GM12878 (cell line): Measurements from ENCODE around the gene TNRC6C.

Experiments
- CHD4 ChIP-seq: fragments of 200-600 bp; sonication (generic); IDR thresholded peaks from 2 replicates; pipeline ENCODE4 v1.6.1; 2016; ENCODE audit warnings: mild to moderate bottlenecking
- CREM ChIP-seq: IDR thresholded peaks from 2 replicates; pipeline ENCODE4 v1.6.1; 2014; ENCODE audit warnings: antibody characterized with exemption, low read depth
- HCFC1 ChIP-seq: fragments of 150-350 bp; IDR thresholded peaks from 2 replicates; pipeline ENCODE4 v1.6.1; 2014; ENCODE audit warnings: low read length
- MAX ChIP-seq: IDR thresholded peaks from 2 replicates; pipeline ENCODE4 v1.6.1; 2012; ENCODE audit warnings: low read depth, low read length, improper control_type of control experiment
- POLR2AphosphoS5 ChIP-seq: IDR thresholded peaks from 2 replicates; pipeline ENCODE4 v1.6.1; 2011; ENCODE audit warnings: mild to moderate bottlenecking, low read length, inconsistent platforms
- SIN3A ChIP-seq: IDR thresholded peaks from 2 replicates; pipeline ENCODE4 v1.6.1; 2012; ENCODE audit warnings: low read depth, low read length, improper control_type of control experiment
- SMC3 ChIP-seq: IDR thresholded peaks from 2 replicates; pipeline ENCODE4 v1.6.1; 2011; ENCODE audit warnings: low read length, improper control_type of control experiment, borderline replicate concordance
- STAT3 ChIP-seq: IDR thresholded peaks from 2 replicates; pipeline ENCODE4 v1.6.1; 2011; ENCODE audit warnings: low read depth, low read length, improper control_type of control experiment
- TAF1 ChIP-seq: IDR thresholded peaks from 2 replicates; pipeline ENCODE4 v1.6.1; 2011; ENCODE audit warnings: mild to moderate bottlenecking, low read depth, low read length, borderline replicate concordance
- ZNF687 ChIP-seq: fragments of 450-650 bp; IDR thresholded peaks from 2 replicates; pipeline ENCODE4 v1.6.1; 2017; ENCODE audit warnings: mild to moderate bottlenecking, moderate library complexity
- TF ChIP-seq, protein P1 (sequence below), 3 experiments: IDR thresholded peaks in 2 of 3; conservative IDR thresholded peaks in 1 of 3; 2 replicates each; pipeline ENCODE4 v1.5.1; 2011; ENCODE audit warnings: low read depth in 3 of 3, low read length in 3 of 3, mild to moderate bottlenecking in 3 of 3, control low read depth in 2 of 3, moderate library complexity in 2 of 3, inconsistent platforms in 1 of 3, mixed read lengths in 1 of 3; ENCODE audit not compliant: control insufficient read depth in 2 of 3, insufficient read depth in 1 of 3; ENCODE audit errors: extremely low read depth in 1 of 3
- TF ChIP-seq, protein P2 (sequence below): IDR thresholded peaks from 2 replicates; pipeline ENCODE4 v1.6.1; 2011; ENCODE audit warnings: low read depth, low read length, improper control_type of control experiment, borderline replicate concordance

DNA sequence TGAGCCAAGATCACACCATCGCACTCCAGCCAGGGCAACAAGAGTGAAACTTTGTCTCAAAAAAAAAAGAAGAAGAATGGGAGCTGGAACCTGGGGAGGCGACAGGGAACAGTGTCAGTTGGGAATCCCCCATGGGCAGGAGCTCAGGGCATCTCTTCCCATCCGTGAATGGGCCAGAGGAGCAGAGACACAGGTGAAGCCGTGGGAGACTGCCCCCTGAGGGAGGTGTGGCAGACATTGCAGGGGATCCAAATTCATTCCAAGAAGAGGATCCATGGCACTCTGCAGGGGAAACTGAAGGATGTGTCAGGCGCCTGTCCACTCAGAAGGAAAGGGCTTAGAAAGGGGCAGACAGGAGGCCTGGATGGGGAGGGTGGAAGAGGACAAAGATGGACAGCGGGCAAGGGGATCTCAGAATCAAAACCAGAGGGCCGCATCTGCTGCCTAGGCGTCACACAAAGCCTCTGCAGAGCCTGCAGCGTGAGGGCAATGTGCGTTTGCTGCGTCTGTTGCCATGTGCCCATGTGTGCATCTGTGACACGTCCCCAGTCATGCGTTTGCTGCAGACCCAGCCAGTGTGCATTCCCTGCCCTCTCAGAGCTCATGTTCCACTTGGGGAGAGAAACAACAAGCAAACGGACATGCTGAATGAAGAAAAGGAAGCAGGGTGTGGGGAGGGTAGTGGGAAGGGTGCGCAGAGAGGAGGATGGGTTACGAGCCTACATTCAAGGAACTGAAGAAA, 30.6 kb upstream of the TNRC6C start:
- TF ChIP-seq POLR2AphosphoS5 (no peak), TAF1 (no peak), CHD4 (no peak), MAX (no peak), HCFC1 (no peak), CREM (no peak), SMC3 (no peak), STAT3 (no peak), SIN3A (no peak), ZNF687 (no peak)
- TF ChIP-seq, protein P1, sequence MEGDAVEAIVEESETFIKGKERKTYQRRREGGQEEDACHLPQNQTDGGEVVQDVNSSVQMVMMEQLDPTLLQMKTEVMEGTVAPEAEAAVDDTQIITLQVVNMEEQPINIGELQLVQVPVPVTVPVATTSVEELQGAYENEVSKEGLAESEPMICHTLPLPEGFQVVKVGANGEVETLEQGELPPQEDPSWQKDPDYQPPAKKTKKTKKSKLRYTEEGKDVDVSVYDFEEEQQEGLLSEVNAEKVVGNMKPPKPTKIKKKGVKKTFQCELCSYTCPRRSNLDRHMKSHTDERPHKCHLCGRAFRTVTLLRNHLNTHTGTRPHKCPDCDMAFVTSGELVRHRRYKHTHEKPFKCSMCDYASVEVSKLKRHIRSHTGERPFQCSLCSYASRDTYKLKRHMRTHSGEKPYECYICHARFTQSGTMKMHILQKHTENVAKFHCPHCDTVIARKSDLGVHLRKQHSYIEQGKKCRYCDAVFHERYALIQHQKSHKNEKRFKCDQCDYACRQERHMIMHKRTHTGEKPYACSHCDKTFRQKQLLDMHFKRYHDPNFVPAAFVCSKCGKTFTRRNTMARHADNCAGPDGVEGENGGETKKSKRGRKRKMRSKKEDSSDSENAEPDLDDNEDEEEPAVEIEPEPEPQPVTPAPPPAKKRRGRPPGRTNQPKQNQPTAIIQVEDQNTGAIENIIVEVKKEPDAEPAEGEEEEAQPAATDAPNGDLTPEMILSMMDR (IDR thresholded peaks at IDR 0.05 in 2 of 3, conservative IDR thresholded peaks at IDR 0.05 in 1 of 3; ENCODE audit: control insufficient read depth in 2 of 3, extremely low read depth in 1 of 3, insufficient read depth in 1 of 3, low read depth in 3 of 3, low read length in 3 of 3) = no peak
- TF ChIP-seq, protein P2, sequence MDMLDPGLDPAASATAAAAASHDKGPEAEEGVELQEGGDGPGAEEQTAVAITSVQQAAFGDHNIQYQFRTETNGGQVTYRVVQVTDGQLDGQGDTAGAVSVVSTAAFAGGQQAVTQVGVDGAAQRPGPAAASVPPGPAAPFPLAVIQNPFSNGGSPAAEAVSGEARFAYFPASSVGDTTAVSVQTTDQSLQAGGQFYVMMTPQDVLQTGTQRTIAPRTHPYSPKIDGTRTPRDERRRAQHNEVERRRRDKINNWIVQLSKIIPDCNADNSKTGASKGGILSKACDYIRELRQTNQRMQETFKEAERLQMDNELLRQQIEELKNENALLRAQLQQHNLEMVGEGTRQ = no peak
